BJ (cell line): ENCODE results near the gene SLC4A2. TPM values are rescaled to one million over a fixed set of nuclear protein-coding genes. Genes with fewer than 3 reads are reported as not detected.

Experiments
- CTCF ChIA-PET: fragments of 350-600 bp; formaldehyde crosslinking; extraction: SDS; loops from one replicate; lab custom pipeline; 2021; ENCODE audit warnings: antibody characterized with exemption, inconsistent platforms; lab: Yijun Ruan, JAX
- POLR2A ChIA-PET: fragments of 300-600 bp; sonication (Branson Sonifier 250); formaldehyde crosslinking; extraction: SDS; loops from one replicate; lab custom pipeline; 2021; ENCODE audit warnings: antibody characterized with exemption; lab: Charles Lee
- DNase-seq: peaks from one replicate; pipeline ENCODE4 v3.0.0-alpha.2; 2011; ENCODE audit warnings: low read depth
- H3K27me3 ChIP-seq: 2 replicates; pipeline ENCODE4 v1.6.0; 2011; ENCODE audit warnings: low read length; ENCODE audit not compliant: control insufficient read depth, insufficient read depth
- H3K36me3 ChIP-seq: 2 replicates; pipeline ENCODE4 v1.5.1; 2011; ENCODE audit warnings: low read length; ENCODE audit not compliant: control insufficient read depth, insufficient read depth
- H3K4me3 ChIP-seq: 2 replicates; pipeline ENCODE4 v1.5.1; 2011; ENCODE audit warnings: low read depth, mild to moderate bottlenecking, control low read depth, low read length
- polyA plus RNA-seq: library from polyadenylated mRNA; depleted of rRNA; stranded (reverse); fragments of >200 nt; gene quantifications from 2 replicates; pipeline ENCODE4 v1.2.3, GENCODE V29; 2011
- TF ChIP-seq, protein P1 (sequence below): IDR thresholded peaks from 2 replicates; pipeline ENCODE4 v1.5.1; 2011; ENCODE audit warnings: low read depth, mild to moderate bottlenecking, control low read depth, inconsistent platforms, low read length, moderate library complexity; ENCODE audit not compliant: insufficient read depth

The SLC4A2 gene
- polyA plus RNA-seq, 1 experiment: 86.1 TPM

DNA sequence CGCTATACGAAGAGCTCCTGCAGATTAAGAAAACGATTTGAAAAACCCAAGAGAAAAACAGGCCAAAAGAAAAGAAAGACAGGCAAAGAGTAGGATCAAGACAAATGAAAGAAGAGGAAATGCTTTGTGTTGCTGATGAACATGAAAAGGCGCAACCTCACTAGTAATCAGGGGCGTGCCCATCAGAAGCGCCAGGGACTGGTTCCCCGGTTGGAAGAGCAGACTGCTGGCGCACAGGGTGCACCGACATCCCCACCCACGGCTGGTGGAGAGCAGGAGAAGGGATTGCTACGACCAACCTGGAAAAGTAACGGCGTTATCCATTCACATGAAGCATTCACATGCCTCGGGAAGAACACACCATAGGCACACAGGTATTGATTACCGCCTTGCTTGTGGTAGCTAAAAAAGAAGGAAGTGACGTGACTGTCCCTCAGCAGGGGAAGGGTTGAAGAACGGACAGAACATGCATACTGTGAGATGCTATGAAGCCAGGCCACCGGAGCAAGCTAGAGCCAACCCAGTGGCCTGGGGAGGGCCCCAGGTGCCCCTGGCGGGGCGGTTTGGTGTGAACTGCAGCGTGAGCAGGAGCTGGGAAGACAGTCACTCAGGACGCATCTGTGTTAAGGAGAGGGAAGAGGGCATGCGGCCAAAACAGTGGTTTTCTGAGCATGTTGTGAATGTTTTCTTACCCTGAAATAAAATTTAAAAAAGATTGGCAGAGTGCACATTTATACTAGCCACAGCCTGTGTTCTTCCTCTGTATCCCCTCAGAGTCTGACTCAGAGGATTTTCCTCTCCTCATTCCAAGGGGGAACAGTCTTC lies 45.2 kb downstream of the SLC4A2 start:
- ChIA-PET POLR2A (interaction anchor here (0.6 kb wide), 1 partner anchor 23 kb away, joined by 3 read pairs; no protein-coding TSS in a partner anchor), CTCF (interaction anchor here (0.7 to 3.2 kb wide), 6 partner anchors 9 to 86 kb away, joined by 3 to 16 read pairs (median 4); no protein-coding TSS in a partner anchor)
- DNase-seq: peak; percentile 73
- TF ChIP-seq, protein P1, sequence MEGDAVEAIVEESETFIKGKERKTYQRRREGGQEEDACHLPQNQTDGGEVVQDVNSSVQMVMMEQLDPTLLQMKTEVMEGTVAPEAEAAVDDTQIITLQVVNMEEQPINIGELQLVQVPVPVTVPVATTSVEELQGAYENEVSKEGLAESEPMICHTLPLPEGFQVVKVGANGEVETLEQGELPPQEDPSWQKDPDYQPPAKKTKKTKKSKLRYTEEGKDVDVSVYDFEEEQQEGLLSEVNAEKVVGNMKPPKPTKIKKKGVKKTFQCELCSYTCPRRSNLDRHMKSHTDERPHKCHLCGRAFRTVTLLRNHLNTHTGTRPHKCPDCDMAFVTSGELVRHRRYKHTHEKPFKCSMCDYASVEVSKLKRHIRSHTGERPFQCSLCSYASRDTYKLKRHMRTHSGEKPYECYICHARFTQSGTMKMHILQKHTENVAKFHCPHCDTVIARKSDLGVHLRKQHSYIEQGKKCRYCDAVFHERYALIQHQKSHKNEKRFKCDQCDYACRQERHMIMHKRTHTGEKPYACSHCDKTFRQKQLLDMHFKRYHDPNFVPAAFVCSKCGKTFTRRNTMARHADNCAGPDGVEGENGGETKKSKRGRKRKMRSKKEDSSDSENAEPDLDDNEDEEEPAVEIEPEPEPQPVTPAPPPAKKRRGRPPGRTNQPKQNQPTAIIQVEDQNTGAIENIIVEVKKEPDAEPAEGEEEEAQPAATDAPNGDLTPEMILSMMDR: no peak
- H3K4me3 ChIP-seq: no peak overlapping the region
- H3K27me3 ChIP-seq: no peaks in the 10 kb centered on the region
- H3K36me3 ChIP-seq: no peaks in the 10 kb centered on the region; the same call in 1 of the 2 replicates

DNA sequence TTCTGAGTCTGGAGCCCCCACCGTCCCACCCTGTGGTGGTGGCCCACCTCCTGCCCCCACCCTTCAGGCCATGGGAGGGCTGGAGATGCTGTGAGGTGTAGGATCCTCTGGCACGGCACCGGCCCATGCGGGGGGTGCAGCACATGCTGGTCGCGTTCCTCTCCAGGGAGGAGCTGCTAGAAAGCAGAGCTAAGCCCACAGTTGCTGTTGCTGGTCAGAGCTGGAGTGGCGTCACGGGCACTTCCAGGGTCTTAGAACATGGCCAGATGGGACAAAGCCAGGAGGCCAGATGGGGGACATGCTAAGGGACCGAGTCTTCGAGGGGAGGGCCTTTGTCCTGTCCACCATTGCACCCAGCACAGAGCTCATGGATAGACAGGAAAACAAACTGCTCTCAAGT lies 48.5 kb downstream of the SLC4A2 start:
- no peaks in the 10 kb centered on the region; the same call in 1 of the 2 replicates for H3K36me3 ChIP-seq
- TF ChIP-seq, protein P1: no peak
- no peak for DNase-seq
- H3K27me3 ChIP-seq: no peaks in the 10 kb centered on the region
- ChIA-PET POLR2A (no interaction called here), CTCF (interaction anchor here (1.1 to 8.6 kb wide), 5 partner anchors 16 to 145 kb away, joined by 3 to 143 read pairs (median 11); partner anchors contain the start of gene AGAP3)
- no peak overlapping the region for H3K4me3 ChIP-seq

DNA sequence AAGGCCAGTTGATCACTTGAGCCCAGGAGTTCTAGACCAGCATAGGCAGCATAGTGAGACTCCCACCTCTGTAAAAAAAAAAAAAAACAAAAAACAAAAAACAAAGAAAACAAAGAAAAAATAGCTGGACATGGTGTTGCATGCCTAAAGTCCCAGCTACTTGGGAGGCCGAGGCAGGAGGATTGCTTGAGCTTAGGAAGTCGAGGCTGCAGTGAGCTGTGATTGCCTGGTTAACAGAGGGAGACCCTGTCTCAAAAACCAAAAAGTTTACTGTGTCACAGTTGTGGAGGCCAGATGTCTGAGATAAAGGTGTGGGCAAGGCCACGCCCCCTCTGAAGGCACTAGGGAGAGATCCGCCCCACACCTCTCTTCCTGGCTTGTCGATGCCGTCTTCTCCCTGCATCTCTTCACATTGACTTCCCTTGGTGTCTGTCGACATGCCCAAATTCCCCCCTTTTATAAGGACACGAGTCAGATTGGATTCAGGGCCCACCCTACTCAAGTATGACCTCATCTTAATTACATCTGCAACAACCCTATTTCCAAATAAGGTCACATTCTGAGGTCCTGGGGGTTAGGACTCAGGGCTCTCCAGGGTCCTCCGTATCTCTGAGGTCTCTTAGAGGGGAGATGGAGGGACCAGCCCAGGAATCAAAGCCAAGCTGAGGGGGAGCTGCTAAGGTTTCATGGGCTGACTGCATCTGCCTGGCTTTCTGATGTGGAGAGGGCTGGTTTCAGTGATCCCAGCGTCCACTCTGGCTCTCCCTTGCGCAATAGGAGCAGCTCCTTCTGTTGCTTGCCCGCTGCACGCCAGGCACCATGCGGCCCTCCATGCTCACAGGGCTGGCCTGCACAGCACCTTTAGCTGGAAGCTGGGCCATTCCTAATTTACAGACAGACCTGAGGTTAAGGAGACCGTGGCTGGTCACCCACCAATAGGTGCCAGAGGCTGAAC lies 50.0 kb downstream of the SLC4A2 start:
- POLR2A ChIA-PET: interaction anchor here (0.6 to 0.7 kb wide), 2 partner anchors 81 to 1255 kb away, joined by 3 to 4 read pairs; partner anchors contain the start of gene ABCB8
- H3K27me3 ChIP-seq: no peaks in the 10 kb centered on the region
- H3K36me3 ChIP-seq: peaks cover 1% of the 10 kb centered on the region; the same call in 1 of the 2 replicates
- CTCF ChIA-PET: interaction anchor here (0.8 to 8.6 kb wide), 11 partner anchors 9 to 147 kb away, joined by 3 to 143 read pairs (median 7); partner anchors contain the start of genes ABCB8, AGAP3 and SLC4A2
- TF ChIP-seq, protein P1: no peak
- H3K4me3 ChIP-seq: no peak overlapping the region
- no peak for DNase-seq

- POLR2A ChIA-PET: interaction anchor here (0.7 kb wide), 1 partner anchor 82 kb away, joined by 3 read pairs; the partner anchor contains the start of gene ABCB8
- DNase-seq: no peak
- Histone ChIP-seq H3K36me3 (peaks cover 1% of the 10 kb centered on the region; the same call in 1 of the 2 replicates), H3K4me3 (no peak overlapping the region), H3K27me3 (no peaks in the 10 kb centered on the region)
- CTCF ChIA-PET: interaction anchor here (0.6 to 8.6 kb wide), 26 partner anchors 10 to 323 kb away, joined by 3 to 143 read pairs (median 6); partner anchors contain the start of genes ABCB8, AGAP3, SLC4A2 and TMUB1
- TF ChIP-seq, protein P1: no peak
Measured at GRCh38 chr7:151110236-151110940, 51.0 kb downstream of the SLC4A2 start.
